Measurements from ENCODE around the gene POU2AF1. TPM values are rescaled to one million over a fixed set of nuclear protein-coding genes. Genes with fewer than 3 reads are reported as not detected.

The POU2AF1 gene
- total and polyA plus RNA-seq, 2 of the 8 experiments (the other 6 are each of a cell fraction or from before 2014, with no cell fraction given): not detected

DNA sequence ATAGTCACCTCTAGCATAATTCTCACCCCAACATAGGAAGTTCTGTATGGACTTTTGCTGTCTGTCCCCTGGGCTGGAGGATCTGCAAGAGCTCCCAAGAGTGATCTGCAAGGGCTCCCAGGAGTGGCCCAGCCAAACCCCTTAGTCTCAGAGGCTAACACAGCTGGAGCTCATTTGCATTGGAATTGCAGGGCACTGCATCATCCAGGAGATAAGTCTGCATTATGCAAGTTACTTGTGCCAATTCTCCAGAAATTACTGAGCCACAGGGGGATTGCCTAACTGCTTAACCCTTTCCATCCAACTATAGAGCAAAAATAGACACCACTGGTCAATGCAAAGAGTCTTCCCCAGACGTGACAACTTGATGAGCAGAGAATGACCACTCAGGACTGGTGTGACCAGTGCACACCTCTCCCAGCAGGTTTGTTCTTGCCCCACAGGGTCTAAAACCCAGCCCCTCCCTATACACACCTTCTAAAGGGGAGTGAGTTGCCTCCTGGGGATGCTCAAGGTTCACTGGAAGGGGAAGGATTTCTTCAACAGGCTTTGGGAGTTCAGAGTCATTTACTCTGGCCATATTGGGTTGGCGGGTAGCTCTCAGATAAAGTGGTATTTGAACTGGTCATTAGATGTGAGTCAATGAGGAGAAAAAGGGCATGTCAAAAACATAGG, 42.4 kb downstream of the POU2AF1 start:
- FAIRE-seq (peak; percentile 55), DNase-seq (ENCODE audit: low read depth in 1 of 2, low spot score in 2 of 2) (no peak)
- Histone ChIP-seq H3K18ac (ENCODE audit: extremely low read depth, low read length) (no peak overlapping the region), H4K8ac (ENCODE audit: extremely low read depth, insufficient read depth, low read length) (no peak overlapping the region), H2BK20ac (ENCODE audit: low read length) (no peak overlapping the region), H2BK5ac (ENCODE audit: low read depth, low read length) (no peak overlapping the region), H3K9ac (replicated peaks in 1 of 4; ENCODE audit: extremely low read depth in 1 of 4, low read depth in 3 of 4, low read length in 3 of 4) (no peak overlapping the region), H2AK5ac (ENCODE audit: low read depth, low read length) (no peak overlapping the region), H3K4me1 (replicated peaks in 1 of 4; ENCODE audit: control insufficient read depth in 3 of 4, insufficient read depth in 4 of 4, low read length in 3 of 4) (peaks cover 0 to 4% (median 1%) of the 10 kb centered on the region in 4 experiments; a peak in 2 of 7 replicates), H4K5ac (ENCODE audit: insufficient read length, low read depth, low read length) (no peak overlapping the region), H3K79me1 (ENCODE audit: low read depth, low read length) (no peaks in the 10 kb centered on the region), H2BK12ac (ENCODE audit: low read depth, low read length) (no peak overlapping the region), H3K23ac (ENCODE audit: insufficient read length) (no peak overlapping the region), H3K9me3 (ENCODE audit: insufficient read depth in 2 of 2, low read depth in 1 of 2, low read length in 1 of 2) (no peaks in the 10 kb centered on the region), H4K20me1 (replicated peaks in 1 of 2; ENCODE audit: control insufficient read depth in 1 of 2, insufficient read depth in 2 of 2, low read length in 2 of 2) (no peaks in the 10 kb centered on the region), H3K27me3 (replicated peaks in 1 of 4; ENCODE audit: control insufficient read depth in 3 of 4, extremely low read depth in 1 of 4, insufficient read depth in 3 of 4, low read length in 3 of 4) (no peaks in the 10 kb centered on the region), H3K14ac (ENCODE audit: insufficient read length) (no peak overlapping the region), H3K27ac (ENCODE audit: low read depth, low read length) (no peak overlapping the region), H3K79me2 (ENCODE audit: control insufficient read depth in 1 of 2, insufficient read depth in 2 of 2, low read length in 2 of 2) (no peaks in the 10 kb centered on the region), H3K23me2 (ENCODE audit: low read depth, low read length) (no peaks in the 10 kb centered on the region), H3K4me2 (ENCODE audit: insufficient read depth in 1 of 2, low read depth in 2 of 2, low read length in 2 of 2) (0 out of 4 replicates have a peak overlapping the region, but pooled peaks of 1 of the 2 experiments have one; percentile 10), H3K56ac (replicated peaks; ENCODE audit: insufficient read length, low read depth, low read length) (no peak overlapping the region), H3K4ac (replicated peaks; ENCODE audit: insufficient read length, low read depth, low read length) (no peak overlapping the region), H4K91ac (replicated peaks; ENCODE audit: insufficient read length, low read length) (no peak overlapping the region), H3K36me3 (ENCODE audit: control insufficient read depth in 2 of 4, insufficient read depth in 4 of 4, low read length in 3 of 4) (no peaks in the 10 kb centered on the region), H2BK15ac (ENCODE audit: low read length) (no peak overlapping the region), H3K4me3 (ENCODE audit: extremely low read depth in 1 of 4, insufficient read depth in 2 of 4, low read depth in 3 of 4, low read length in 4 of 4) (no peak overlapping the region), H2BK120ac (replicated peaks; ENCODE audit: low read depth, low read length) (no peak overlapping the region), H2AFZ (ENCODE audit: low read length) (no peak overlapping the region)
- ChIA-PET CTCF (ENCODE audit: partially characterized antibody) (interaction anchor here (0.6 to 1.9 kb wide), 5 partner anchors 12 to 778 kb away, joined by 3 to 8 read pairs (median 4); no protein-coding TSS in a partner anchor), POLR2A (ENCODE audit: partially characterized antibody) (no interaction called here)
- TF ChIP-seq NANOG (IDR thresholded peaks at IDR 0.05; ENCODE audit: insufficient read depth, low read depth, low read length, poor library complexity, severe bottlenecking) (peak; percentile 24), PHF8 (conservative IDR thresholded peaks at IDR 0.05; ENCODE audit: low read depth, low read length) (no peak), POU5F1 (IDR thresholded peaks at IDR 0.05; ENCODE audit: low read depth, low read length) (0 out of 2 replicates have a peak, but pooled peaks have one; percentile 9)
- TF ChIP-seq, protein P1, sequence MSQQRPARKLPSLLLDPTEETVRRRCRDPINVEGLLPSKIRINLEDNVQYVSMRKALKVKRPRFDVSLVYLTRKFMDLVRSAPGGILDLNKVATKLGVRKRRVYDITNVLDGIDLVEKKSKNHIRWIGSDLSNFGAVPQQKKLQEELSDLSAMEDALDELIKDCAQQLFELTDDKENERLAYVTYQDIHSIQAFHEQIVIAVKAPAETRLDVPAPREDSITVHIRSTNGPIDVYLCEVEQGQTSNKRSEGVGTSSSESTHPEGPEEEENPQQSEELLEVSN (IDR thresholded peaks at IDR 0.05): no peak
- WGBS, 2 experiments (ENCODE audit: extremely low coverage in 1 of 2, insufficient coverage in 1 of 2, insufficient read length in 1 of 2, insufficient replicate concordance in 2 of 2, low coverage in 1 of 2, low lambda C conversion rate in 2 of 2, missing lambda C conversion rate in 1 of 2): 75% methylated on average over 2 of the region's 2 CpGs; no CpG with 5 or more reads in 1 of the 2 experiments

Data from H1 (cell line).